H9 (cell line): ENCODE results near the gene ZNF695. TPM values are rescaled to one million over a fixed set of nuclear protein-coding genes. Genes with fewer than 3 reads are reported as not detected.

Experiments used
- DNase-seq: peaks from one replicate; pipeline ENCODE4 v3.0.0-alpha.2; 2017
- H2AFZ ChIP-seq: one replicate; pipeline ENCODE4 v1.6.1; 2013; ENCODE audit warnings: mild to moderate bottlenecking, low read length, control low read depth, moderate library complexity
- H2AK5ac ChIP-seq: 2 replicates; pipeline ENCODE4 v1.6.1; 2013; ENCODE audit warnings: low read length, control low read depth, mixed read lengths; ENCODE audit not compliant: insufficient read length
- H2BK120ac ChIP-seq: one replicate; pipeline ENCODE4 v1.6.1; 2013; ENCODE audit warnings: low read depth, mild to moderate bottlenecking, low read length, control low read depth, inconsistent platforms; ENCODE audit not compliant: poor library complexity, severe bottlenecking
- H2BK12ac ChIP-seq: 2 replicates; pipeline ENCODE4 v1.6.1; 2013; ENCODE audit warnings: low read length, control low read depth, mixed read lengths, low read depth; ENCODE audit not compliant: insufficient read length
- H2BK15ac ChIP-seq: 2 replicates; pipeline ENCODE4 v1.6.1; 2013; ENCODE audit warnings: low read depth, low read length, control low read depth
- H2BK20ac ChIP-seq: one replicate; pipeline ENCODE4 v1.6.1; 2013; ENCODE audit warnings: low read depth, mild to moderate bottlenecking, low read length, control low read depth, inconsistent platforms; ENCODE audit not compliant: poor library complexity, severe bottlenecking
- H2BK5ac ChIP-seq: 2 replicates; pipeline ENCODE4 v1.6.1; 2013; ENCODE audit warnings: low read length, control low read depth, mixed read lengths; ENCODE audit not compliant: insufficient read length
- H3K14ac ChIP-seq: 2 replicates; pipeline ENCODE4 v1.6.1; 2013; ENCODE audit warnings: low read length, control low read depth; ENCODE audit not compliant: insufficient read depth
- H3K18ac ChIP-seq: 2 replicates; pipeline ENCODE4 v1.6.1; 2013; ENCODE audit warnings: low read depth, mild to moderate bottlenecking, mixed read lengths, low read length, control low read depth; ENCODE audit not compliant: insufficient read length
- H3K23ac ChIP-seq: 2 replicates; pipeline ENCODE4 v1.6.1; 2013; ENCODE audit warnings: low read length, control low read depth, mixed read lengths, low read depth; ENCODE audit not compliant: insufficient read length
- H3K23me2 ChIP-seq: 2 replicates; pipeline ENCODE4 v1.6.1; 2013; ENCODE audit warnings: low read depth, mild to moderate bottlenecking, mixed read lengths, low read length, control low read depth; ENCODE audit not compliant: insufficient read length, poor library complexity, severe bottlenecking
- H3K27ac ChIP-seq: 2 replicates; pipeline ENCODE4 v1.5.1; 2013; ENCODE audit warnings: low read length, control low read depth, mixed read lengths, low read depth; ENCODE audit not compliant: insufficient read length
- H3K27me3 ChIP-seq: 2 replicates; pipeline ENCODE4 v1.6.1; 2013; ENCODE audit warnings: low read length, control low read depth, inconsistent platforms; ENCODE audit not compliant: insufficient read depth
- H3K4ac ChIP-seq: 2 replicates; pipeline ENCODE4 v1.6.1; 2013; ENCODE audit warnings: low read depth, mild to moderate bottlenecking, control low read depth, inconsistent platforms, low read length, moderate library complexity
- H3K4me1 ChIP-seq: 2 replicates; pipeline ENCODE4 v1.6.1; 2013; ENCODE audit warnings: low read length, control low read depth, inconsistent platforms; ENCODE audit not compliant: insufficient read depth
- H3K4me2 ChIP-seq: 2 replicates; pipeline ENCODE4 v1.6.1; 2013; ENCODE audit warnings: low read length, control low read depth, mixed read lengths; ENCODE audit not compliant: insufficient read length, insufficient read depth
- H3K56ac ChIP-seq: 2 replicates; pipeline ENCODE4 v1.6.1; 2013; ENCODE audit warnings: low read depth, mild to moderate bottlenecking, mixed read lengths, low read length, control low read depth; ENCODE audit not compliant: insufficient read length
- H3K79me1 ChIP-seq: 2 replicates; pipeline ENCODE4 v1.6.1; 2013; ENCODE audit warnings: low read depth, mild to moderate bottlenecking, moderate library complexity, low read length, control low read depth, inconsistent platforms; ENCODE audit not compliant: insufficient read depth, poor library complexity, severe bottlenecking
- H3K79me2 ChIP-seq: 2 replicates; pipeline ENCODE4 v1.6.1; 2013; ENCODE audit warnings: low read length, control low read depth, inconsistent platforms; ENCODE audit not compliant: insufficient read depth
- H3K9ac ChIP-seq: 2 replicates; pipeline ENCODE4 v1.6.1; 2013; ENCODE audit warnings: low read length, control low read depth, mixed read lengths; ENCODE audit not compliant: insufficient read length; ENCODE audit errors: extremely low read depth
- H3K9me3 ChIP-seq: one replicate; pipeline ENCODE4 v1.6.1; 2013; ENCODE audit warnings: low read depth, low read length, inconsistent platforms; ENCODE audit not compliant: control insufficient read depth
- H3T11ph ChIP-seq: one replicate; pipeline ENCODE4 v1.6.1; 2013; ENCODE audit warnings: mild to moderate bottlenecking, low read length, control low read depth, inconsistent platforms
- H4K20me1 ChIP-seq: one replicate; pipeline ENCODE4 v1.6.1; 2013; ENCODE audit not compliant: control insufficient read depth, insufficient read length, insufficient read depth
- H4K5ac ChIP-seq: 2 replicates; pipeline ENCODE4 v1.6.1; 2013; ENCODE audit warnings: low read depth, mild to moderate bottlenecking, mixed read lengths, low read length, control low read depth; ENCODE audit not compliant: insufficient read length
- H4K8ac ChIP-seq: replicated peaks from 2 replicates; pipeline ENCODE4 v1.6.1; 2013; ENCODE audit warnings: low read length, control low read depth, mixed read lengths, low read depth; ENCODE audit not compliant: insufficient read length
- H4K91ac ChIP-seq: 2 replicates; pipeline ENCODE4 v1.6.1; 2013; ENCODE audit warnings: low read depth, mild to moderate bottlenecking, moderate library complexity, mixed read lengths, low read length, control low read depth; ENCODE audit not compliant: insufficient read length
- H3K27ac Mint-ChIP-seq, 3 experiments: 2 replicates in 2 of 3; 3 replicates in 1 of 3; pipeline ENCODE4 v1.8.0; 2020 to 2021; ENCODE audit warnings: mixed read lengths in 3 of 3, mild to moderate bottlenecking in 1 of 3, moderate library complexity in 1 of 3
- H3K27me3 Mint-ChIP-seq: 2 replicates; pipeline ENCODE4 v1.8.0; 2021; ENCODE audit warnings: low read depth, mild to moderate bottlenecking, moderate library complexity, mixed read lengths
- H3K36me3 Mint-ChIP-seq, 3 experiments: 2 replicates in 2 of 3; 3 replicates in 1 of 3; pipeline ENCODE4 v1.8.0; 2020 to 2021; ENCODE audit warnings: low read depth in 3 of 3, mixed read lengths in 3 of 3; ENCODE audit not compliant: insufficient read depth in 1 of 3
- H3K4me1 Mint-ChIP-seq, 2 experiments: 2 replicates each; pipeline ENCODE4 v1.8.0; 2020; ENCODE audit warnings: mixed read lengths in 2 of 2
- H3K4me3 Mint-ChIP-seq, 2 experiments: 2 replicates in 1 of 2; 3 replicates in 1 of 2; pipeline ENCODE4 v1.8.0; 2020 to 2021; ENCODE audit warnings: mild to moderate bottlenecking in 2 of 2, mixed read lengths in 2 of 2, moderate library complexity in 1 of 2
- H3K9me3 Mint-ChIP-seq, 2 experiments: 2 replicates in 1 of 2; 3 replicates in 1 of 2; pipeline ENCODE4 v1.8.0; 2020; ENCODE audit warnings: mild to moderate bottlenecking in 2 of 2, mixed read lengths in 2 of 2, moderate library complexity in 1 of 2
- WGBS: extraction: QIAGEN DNeasy Blood & Tissue Kit; methylation state at CpG from one replicate; pipeline ENCODE4 v1.1.7; 2013; ENCODE audit warnings: missing lambda C conversion rate, low lambda C conversion rate, mixed read lengths; ENCODE audit not compliant: insufficient read length; ENCODE audit errors: extremely low coverage; 5-methylcytosine and 5-hydroxymethylcytosine counted together
- total RNA-seq: library from RNA; stranded (reverse); gene quantifications from 2 replicates; pipeline ENCODE4 v1.2.1, GENCODE V29; 2021
- TF ChIP-seq, protein P1 (sequence below): fragments of 200-600 bp; sonication (generic); conservative IDR thresholded peaks from 3 replicates; pipeline ENCODE4 v1.8.0; 2021; ENCODE audit warnings: antibody characterized with exemption, mild to moderate bottlenecking

Gene ZNF695
- total RNA-seq, 1 experiment from 2014 or later, result 22.3 TPM

DNA sequence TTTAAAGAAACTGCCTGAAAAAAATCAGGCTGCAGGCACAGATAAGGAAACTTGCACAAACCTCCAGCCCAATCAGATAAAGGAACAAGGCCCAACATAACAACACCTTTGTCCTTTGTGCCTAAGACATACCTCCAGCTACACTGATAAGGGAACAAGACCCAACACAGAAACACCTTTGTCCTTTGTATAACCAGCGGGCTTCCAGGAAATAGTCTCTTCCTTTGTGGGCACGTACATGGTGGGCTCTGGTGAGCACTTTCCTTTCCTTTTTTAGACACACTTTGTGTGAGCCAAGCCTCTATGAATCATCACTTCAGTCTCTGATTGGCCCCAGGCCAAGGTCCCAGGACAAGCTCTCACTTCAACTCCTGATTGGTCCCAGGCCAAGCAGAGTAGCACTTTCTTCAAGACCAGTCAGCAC, 47.1 kb upstream of the ZNF695 start:
- Histone ChIP-seq H3K4ac (no peak overlapping the region), H3K9me3 (peaks cover 32% of the 10 kb centered on the region), H3K4me2 (no peak overlapping the region), H2AFZ (no peak overlapping the region), H3K27ac (no peak overlapping the region), H3K56ac (no peak overlapping the region), H3K79me1 (peaks cover 13% of the 10 kb centered on the region), H3K23me2 (peaks cover 2% of the 10 kb centered on the region), H3K14ac (no peak overlapping the region), H4K20me1 (no peaks in the 10 kb centered on the region), H2BK20ac (no peak overlapping the region), H3K23ac (no peak overlapping the region), H2BK15ac (no peak overlapping the region), H3K4me1 (no peaks in the 10 kb centered on the region), H3K27me3 (no peaks in the 10 kb centered on the region), H4K8ac (no peak overlapping the region), H2BK12ac (no peak overlapping the region), H4K5ac (no peak overlapping the region), H3K18ac (no peak overlapping the region), H2AK5ac (no peak overlapping the region), H2BK120ac (no peak overlapping the region), H3K79me2 (peaks cover 23% of the 10 kb centered on the region; the same call in 1 of the 2 replicates), H3K9ac (no peak overlapping the region), H3T11ph (no peak overlapping the region), H2BK5ac (no peak overlapping the region), H4K91ac (no peak overlapping the region)
- no peak for DNase-seq
- no peak overlapping the region for H3K27ac Mint-ChIP-seq
- H3K4me3 Mint-ChIP-seq, result no peak overlapping the region
- peaks cover 91 to 93% of the 10 kb centered on the region in 2 experiments for H3K9me3 Mint-ChIP-seq
- TF ChIP-seq, protein P1, sequence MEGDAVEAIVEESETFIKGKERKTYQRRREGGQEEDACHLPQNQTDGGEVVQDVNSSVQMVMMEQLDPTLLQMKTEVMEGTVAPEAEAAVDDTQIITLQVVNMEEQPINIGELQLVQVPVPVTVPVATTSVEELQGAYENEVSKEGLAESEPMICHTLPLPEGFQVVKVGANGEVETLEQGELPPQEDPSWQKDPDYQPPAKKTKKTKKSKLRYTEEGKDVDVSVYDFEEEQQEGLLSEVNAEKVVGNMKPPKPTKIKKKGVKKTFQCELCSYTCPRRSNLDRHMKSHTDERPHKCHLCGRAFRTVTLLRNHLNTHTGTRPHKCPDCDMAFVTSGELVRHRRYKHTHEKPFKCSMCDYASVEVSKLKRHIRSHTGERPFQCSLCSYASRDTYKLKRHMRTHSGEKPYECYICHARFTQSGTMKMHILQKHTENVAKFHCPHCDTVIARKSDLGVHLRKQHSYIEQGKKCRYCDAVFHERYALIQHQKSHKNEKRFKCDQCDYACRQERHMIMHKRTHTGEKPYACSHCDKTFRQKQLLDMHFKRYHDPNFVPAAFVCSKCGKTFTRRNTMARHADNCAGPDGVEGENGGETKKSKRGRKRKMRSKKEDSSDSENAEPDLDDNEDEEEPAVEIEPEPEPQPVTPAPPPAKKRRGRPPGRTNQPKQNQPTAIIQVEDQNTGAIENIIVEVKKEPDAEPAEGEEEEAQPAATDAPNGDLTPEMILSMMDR, result no peak
- no peaks in the 10 kb centered on the region for H3K4me1 Mint-ChIP-seq
- no CpG with 5 or more reads among the region's 2 CpGs for WGBS
- peaks cover 80 to 92% (median 83%) of the 10 kb centered on the region in 3 experiments for H3K36me3 Mint-ChIP-seq
- no peaks in the 10 kb centered on the region; the same call in 1 of the 2 replicates for H3K27me3 Mint-ChIP-seq
